ENCODE measurements around the gene FCN1. TPM values are rescaled to one million over a fixed set of nuclear protein-coding genes. Genes with fewer than 3 reads are reported as not detected.

FCN1 gene
- polyA plus RNA-seq, 4 donors = 2.7 to 5.4 (median 3.0) TPM

DNA sequence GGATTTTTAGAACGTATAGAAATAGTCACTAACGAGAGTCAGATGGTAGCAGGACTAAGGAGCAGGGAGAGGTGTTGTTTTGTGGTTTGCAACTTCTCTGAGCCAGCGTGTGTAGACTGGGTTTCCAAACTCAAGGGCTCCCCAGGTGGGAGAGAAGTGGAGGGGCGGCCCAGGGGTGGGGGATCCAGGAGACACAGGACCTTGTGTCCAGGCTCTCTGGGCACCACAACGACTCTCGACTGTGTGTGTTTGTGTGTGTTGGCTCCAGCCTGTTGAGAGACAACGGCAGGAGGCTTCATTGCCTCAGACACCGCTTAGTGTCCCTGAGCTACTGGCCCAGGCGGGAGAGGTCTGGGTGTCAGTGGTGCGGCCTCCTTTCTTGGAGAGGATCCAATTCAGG, 934 bp upstream of the FCN1 start:
- no peak for DNase-seq (ENCODE audit: low read depth in 4 of 4, low spot score in 3 of 4)

DNA sequence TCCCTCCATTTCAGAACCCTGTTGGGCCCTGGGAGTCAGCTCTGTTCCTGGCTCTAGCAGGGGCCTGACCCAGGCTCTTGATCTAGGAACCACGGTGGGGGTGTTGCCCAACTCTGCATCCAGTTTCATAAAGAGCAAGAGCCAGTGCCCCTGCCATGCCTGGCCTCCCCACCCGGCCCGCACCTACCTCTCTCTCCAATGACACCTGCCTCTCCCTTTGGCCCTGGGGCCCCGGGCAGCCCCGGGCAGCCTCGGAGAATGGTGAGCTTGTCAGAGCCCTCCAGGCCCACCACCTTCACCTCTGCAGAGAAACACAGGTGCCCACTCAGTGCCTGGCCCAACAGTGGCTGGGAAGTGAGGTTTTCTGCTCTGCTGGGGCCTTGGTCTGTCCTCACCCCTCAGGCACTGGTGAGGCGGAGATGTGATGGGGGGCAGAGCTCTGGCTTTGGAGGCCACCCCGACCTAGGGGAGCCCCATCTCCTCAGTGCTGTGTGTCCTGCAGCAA, 1.5 kb downstream of the FCN1 start:
- DNase-seq (ENCODE audit: low read depth in 4 of 4, low spot score in 3 of 4) = no peak

DNA sequence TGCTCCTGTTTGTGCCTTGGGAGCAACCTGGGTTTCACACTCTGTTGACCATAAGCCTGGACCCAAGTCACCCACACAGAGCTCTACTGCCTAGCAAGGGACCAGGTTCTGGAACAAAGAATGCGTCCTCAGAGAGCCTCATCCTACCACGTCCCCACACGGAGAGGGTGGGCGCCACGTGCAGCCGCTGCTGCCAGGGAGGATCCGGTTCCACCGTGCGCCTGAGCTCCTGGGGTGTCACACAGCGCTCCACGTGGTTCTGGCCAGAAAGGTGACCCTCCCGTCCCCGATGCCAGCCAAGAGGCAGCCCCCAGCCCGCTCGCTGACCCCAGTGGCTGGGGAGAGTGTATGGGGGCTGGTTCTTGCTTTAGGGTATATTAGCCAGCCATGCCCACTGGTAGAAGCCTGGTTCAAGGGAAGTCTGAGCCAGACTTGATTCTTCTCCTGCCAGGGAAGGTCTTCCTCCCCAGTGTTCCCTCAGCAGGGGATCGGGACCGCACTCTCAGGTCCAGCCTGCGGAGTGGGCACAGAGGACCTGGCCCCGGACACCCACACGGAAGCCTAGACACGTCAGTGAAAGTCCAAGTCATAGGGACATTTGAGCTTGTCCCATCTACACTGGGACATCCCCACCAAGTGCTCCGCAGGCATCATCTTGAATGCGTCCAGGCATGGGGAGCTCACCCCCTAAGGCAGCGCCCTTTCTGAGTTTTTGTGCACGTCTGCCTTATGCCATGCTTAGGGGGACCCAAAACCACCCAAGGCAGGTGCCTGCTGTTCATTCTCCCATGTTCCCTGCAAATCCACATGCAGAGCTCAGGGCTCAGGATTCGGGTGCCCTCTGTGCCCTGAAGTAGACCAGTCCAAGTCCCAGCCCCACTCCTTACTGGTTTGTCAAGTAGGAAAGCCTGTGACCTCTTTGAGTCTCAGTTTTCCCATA, 2.4 kb downstream of the FCN1 start:
- DNase-seq (ENCODE audit: low read depth in 4 of 4, low spot score in 3 of 4) = no peak

DNA sequence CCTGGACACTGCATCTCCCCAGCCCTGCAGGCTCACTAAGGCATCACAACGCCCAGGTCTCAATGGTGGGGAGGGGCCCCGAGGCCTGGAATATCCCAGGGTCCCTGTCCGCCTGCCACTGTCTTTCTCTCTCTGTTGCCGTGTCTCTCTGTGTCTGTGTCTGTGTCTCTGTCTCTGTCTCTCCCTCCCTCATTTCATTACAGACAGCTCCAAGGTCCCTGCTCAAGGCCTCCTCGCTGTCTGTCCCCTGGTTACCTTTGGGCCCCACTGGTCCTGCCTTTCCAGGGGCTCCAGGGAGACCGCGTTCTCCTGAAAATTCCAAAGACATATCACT, 3.2 kb downstream of the FCN1 start:
- DNase-seq (ENCODE audit: low read depth in 4 of 4, low spot score in 3 of 4) = no peak

DNA sequence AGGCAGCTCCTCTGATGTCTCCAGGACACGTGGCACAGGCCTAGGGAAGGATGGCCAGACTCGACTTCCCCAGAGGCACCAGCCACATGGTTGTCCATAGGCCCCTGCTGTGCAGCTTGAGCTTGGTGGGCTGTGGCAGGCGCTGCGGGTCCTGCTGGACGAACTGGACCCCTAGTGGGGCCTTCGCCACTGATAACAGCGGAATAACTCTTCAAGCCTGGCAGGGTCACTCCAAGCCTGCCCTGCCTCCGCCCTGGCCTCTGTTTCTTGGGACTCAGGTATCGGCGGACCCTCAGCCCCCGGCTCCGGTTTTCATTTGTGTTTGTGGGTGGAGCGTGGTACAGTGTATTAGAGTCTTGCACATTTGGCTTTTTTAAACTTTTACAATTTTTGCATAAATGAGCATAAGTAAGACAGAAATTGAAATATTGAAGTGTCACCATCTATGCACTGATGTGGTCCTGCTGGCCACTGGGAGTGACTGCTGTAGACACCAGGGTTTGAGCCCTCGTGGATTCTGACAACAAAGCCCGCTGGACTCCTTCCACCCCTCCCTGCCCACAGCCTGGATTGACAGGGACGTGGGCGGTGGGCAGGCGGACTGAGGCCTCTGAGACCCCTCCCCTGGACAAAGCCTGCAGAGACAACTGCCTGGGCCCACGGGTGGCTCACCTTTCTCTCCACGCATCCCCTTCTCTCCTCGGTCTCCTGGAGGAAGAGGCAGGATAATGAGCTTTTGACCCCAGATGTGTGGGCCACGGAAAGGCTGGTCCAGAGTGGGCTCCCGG, 3.8 kb downstream of the FCN1 start:
- DNase-seq (ENCODE audit: low read depth in 4 of 4, low spot score in 3 of 4) = no peak

DNA sequence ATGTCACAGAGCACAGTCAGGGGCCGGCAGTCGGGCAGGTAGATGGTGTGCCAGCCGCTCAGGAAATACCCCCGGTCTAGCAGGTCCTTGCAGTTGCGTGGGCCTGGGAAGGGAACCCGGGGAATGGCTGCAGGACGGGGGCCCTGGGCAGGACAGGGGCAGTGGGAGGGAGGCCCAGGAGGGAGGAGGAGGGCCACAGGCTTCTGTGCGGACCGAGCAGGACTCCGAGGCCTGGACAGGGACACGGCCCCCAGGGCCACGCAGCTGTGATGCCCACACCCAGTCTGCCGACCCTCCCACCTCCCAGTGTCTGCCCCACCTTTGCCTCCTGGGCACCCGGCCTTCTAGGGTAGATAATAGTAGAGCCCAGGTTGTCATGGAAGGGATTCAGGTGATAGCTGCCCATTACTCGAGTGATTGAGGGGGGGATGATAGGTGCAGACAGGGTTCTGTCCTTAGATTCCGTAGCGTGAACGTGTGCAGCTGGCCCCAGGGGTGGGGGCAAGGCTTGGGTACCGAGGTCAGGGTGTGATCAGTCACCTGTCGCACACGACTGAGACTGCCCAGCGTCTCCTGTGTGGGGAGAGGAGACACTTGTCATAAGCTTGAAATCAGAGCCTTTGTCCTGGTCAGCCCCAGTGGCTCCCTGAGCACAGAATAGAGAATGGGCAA, 4.5 kb downstream of the FCN1 start:
- no peak for DNase-seq (ENCODE audit: low read depth in 4 of 4, low spot score in 3 of 4)

DNA sequence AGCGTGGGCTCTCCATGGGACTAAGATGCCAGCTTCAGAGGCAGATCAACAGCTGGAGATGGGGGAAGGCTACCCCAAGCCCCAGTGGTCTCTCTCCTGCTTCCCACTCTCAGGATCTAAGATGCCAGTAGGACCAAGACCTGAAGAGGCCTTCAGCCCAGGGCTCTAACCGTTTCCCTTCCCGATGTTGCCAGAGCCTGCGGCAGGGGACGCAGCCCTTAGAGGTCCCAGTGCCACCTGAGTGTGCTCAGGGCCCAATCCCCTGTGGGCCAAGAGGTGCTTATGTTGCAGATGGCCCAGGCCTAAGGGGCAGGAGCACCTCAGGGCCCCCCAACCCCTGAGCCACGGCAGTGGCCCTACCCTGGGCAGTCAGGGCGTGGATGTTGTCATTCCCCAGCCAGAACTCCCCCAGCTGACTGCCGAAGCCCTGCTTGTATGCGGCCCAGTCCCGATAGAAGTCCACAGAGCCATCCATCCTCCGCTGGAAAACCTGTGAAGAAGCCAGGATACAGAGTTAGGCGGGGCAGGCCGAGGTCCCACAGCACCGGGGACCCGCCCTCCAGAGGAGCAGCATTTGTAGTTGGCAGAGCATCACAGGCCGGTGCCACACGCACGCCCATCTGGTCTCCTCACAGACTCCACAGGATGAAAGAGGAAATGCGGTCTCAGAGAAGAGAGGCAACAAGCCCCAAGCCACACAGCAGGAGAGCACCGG, 5.4 kb downstream of the FCN1 start:
- DNase-seq (ENCODE audit: low read depth in 4 of 4, low spot score in 3 of 4) = no peak

DNA sequence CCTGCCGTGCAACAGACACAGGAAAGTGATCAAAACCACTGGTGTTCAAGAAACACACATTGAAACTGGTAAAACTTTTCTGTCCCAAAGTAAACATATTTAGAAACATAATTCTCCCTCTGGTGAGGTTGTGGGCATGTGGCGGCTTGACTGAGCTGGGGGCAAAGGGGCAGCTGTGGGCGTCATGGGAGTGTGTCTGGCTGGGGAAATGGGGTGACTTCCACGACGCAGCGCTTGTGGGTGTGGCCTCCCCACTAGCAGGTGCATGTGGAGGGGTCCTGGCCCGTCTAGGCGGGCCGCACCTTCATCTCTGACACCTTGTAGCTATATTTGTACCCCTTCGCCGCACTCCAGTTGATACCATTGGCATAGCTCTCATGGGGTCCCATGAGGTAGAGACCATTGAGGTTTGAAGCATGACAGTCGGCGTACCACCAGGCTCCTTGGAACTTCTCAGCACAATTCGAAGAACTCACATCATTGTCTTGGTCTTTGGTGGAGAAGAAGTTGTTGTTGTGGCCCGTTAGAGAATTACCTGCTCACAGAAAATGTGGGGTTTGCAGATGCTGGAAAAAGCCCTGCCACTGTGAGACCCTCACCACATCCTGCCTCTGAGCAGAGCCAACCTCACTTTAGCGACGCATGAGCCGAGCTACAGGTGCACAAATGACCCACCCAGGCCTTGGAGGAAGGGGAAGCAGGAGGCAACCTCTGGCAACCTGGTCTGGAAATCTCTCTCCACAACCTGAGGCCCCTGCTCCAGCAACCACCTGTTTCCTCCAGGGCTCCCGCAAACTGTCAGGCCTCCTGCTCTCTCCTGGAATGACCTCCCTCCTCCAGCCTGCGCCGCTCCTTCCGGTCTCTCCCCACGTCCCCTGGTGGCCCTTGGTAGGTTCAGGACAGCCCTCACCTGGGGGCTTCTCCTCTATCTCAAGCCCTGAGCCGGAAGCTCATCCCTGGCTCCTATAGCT, 7.9 kb downstream of the FCN1 start:
- no peak for DNase-seq (ENCODE audit: low read depth in 4 of 4, low spot score in 3 of 4)

DNA sequence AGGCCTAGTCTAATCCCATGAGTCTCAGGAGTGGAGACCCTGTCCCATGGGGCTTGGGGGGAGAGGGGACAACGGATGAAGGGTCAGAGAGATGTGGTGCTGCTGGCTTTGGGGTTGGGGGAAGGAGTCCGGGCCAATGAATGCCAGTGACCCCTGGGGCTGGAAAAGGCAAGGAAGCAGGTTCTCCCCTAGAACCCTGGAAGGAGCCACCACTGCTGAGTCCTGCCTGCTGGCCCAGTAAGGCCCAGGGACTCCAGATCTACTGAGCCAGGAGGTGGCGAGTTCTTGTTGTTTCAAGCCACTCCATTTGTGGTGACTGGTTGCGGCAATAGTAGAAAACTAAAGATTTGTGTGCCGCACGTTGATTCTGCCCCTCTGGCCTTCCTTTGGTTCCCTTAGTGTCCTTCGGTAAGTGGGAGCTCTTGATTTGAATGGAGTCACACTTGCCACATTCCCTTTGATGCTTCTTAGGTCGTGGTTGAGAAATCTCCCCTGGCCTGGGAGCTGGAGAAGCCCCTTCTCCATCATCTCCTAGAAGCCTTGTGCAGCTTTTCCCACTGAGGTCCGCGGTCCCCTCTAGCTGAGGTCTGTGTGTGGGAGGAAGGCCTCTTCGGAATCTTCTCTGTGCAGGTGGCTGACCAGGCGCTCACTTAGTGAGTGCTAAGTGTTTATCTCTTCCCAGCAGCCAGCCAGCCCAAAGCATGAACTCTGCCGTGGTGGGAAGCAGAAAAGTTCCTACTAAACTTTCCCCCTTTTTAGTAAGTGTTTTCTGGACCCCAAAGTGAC, 9.0 kb downstream of the FCN1 start:
- no peak for DNase-seq (ENCODE audit: low read depth in 4 of 4, low spot score in 3 of 4)

DNA sequence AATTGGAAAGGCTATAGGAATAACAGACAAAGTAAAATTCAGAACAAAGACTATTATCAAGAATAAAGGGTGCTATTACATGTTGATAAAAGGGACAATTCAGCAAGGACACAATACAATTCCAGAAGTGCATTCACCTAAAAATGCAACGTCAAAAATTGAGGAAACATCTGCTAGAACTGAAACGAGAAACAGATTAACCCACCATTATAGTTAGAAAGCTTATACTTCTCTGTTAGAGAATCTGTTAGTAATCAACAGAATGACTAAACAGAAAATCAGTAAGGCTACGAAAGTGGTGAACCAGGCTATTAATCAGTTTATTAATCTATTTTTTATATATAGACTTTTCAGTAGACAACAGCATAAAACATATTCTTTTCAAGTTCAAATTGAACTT, 14.8 kb downstream of the FCN1 start:
- DNase-seq (ENCODE audit: low read depth in 4 of 4, low spot score in 3 of 4) = no peak

DNA sequence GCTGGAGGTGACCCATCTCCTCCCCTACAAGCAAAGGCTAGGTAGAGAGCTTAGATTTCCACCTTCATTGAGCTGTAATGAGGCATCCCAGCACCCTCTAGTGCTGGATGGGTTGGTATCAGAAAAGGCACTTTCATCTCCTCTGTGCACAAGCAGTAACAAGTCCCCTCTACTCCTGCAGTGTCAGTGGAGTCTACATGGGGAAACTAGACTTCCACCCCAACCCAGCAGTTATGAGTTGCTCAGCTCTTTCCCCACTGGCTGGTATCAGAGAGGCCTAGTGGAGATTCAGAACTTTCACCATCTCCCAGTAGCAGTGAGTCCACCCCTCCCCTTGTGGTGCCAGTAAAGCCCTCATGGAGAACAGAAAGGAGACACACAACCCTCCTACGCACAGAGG, 17.9 kb downstream of the FCN1 start:
- no peak for DNase-seq (ENCODE audit: low read depth in 4 of 4, low spot score in 3 of 4)

DNA sequence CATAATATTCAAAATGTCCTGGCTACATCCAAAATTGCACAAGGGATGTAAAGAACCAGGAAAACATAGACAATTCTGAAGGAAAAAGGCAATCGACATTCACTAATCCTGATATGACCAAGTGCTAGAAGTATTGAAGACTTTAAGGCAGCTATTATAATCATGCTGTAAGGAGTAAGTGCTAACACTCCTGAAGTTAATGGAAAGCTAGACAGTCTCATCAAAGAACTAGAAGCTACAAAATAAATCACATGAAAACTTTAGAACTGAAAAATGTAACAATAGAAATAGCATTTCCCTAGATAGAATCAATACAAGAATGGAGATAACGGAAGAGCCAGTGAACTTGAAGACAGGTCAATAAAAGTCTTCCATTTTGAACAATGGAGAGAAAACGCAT, 18.5 kb downstream of the FCN1 start:
- DNase-seq (ENCODE audit: low read depth in 4 of 4, low spot score in 3 of 4) = no peak

DNA sequence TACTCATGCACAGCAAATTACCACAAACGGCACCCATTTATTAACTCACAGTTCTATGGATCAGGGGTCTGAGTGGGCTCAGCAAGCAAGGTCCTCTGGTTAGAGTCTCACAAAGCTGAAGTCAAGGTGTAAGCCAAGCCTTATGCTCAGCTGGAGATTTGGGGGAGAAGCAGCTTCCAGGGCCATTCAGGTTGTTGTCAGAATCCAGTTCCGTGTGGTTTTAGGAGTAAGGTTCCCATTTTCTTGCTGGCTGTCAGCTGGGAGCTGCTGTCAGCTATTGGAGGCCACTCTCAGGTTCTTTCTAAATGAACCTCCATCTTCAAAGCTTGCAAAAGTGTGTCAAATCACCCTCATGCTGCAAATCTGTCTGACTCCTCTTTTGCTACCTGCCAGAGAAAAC, 19.4 kb downstream of the FCN1 start:
- no peak for DNase-seq (ENCODE audit: low read depth in 4 of 4, low spot score in 3 of 4)

DNA sequence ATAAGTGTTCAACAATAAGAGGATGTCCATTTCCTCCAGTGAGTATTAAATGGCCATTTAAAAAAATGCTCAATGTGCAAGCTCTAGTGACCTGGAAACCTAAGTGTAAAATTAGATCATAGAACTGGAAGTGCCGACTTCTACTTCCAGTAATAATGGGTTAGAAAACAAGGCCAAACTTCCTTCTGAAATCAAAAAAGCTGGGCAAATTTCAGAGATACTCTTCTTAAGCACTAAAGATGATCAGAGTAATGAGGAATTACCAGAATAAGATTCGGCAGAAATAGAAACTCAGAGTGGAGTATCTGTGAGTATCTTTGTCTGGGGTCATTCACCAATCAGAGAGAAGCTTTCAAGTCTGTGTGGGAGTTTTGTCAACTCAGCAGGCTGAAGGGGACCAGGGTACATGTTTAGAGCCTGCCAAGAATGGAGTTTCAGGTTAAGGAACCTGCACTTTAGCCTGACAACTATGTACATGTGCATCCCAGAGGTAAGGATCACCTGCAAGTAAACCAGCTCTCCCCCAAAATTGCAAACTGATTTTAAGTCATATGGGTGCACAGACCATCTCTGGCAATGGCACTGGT, 20.0 kb downstream of the FCN1 start:
- no peak for DNase-seq (ENCODE audit: low read depth in 4 of 4, low spot score in 3 of 4)

DNA sequence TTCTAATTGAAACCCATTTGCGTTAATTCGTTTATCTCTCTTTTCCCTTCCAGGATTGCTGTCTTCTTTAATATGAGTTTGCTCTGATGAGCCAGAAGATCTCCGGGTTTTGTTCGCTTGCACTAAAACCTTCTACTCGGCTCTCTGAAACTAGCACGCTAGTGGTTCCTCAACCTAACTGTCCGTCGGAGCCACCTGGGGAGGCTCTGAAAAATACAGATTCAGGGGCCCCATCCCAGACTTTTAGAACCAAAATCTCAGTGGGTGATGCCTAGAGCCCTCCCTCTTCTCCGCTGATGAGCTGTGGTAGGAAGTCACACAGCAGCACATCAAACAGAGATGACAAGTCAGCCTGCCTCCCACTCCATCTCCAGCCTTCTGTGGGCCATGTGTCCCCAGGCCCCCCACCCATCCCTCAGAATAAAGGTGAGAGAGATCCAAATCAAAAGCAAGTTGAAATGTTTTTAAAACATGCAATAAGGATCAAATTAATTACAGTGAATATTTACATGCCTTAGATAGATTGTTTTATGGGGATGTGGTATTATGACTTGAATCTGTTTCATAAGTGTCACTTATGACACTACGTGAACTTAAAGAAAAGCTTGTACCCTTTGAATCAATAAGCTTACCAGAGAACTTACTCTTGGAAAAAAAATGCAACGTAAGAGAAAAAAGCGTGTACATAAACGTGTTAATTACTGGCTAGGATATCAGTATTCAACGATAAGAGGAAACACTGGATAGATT, 20.7 kb downstream of the FCN1 start:
- DNase-seq (ENCODE audit: low read depth in 4 of 4, low spot score in 3 of 4) = no peak

DNA sequence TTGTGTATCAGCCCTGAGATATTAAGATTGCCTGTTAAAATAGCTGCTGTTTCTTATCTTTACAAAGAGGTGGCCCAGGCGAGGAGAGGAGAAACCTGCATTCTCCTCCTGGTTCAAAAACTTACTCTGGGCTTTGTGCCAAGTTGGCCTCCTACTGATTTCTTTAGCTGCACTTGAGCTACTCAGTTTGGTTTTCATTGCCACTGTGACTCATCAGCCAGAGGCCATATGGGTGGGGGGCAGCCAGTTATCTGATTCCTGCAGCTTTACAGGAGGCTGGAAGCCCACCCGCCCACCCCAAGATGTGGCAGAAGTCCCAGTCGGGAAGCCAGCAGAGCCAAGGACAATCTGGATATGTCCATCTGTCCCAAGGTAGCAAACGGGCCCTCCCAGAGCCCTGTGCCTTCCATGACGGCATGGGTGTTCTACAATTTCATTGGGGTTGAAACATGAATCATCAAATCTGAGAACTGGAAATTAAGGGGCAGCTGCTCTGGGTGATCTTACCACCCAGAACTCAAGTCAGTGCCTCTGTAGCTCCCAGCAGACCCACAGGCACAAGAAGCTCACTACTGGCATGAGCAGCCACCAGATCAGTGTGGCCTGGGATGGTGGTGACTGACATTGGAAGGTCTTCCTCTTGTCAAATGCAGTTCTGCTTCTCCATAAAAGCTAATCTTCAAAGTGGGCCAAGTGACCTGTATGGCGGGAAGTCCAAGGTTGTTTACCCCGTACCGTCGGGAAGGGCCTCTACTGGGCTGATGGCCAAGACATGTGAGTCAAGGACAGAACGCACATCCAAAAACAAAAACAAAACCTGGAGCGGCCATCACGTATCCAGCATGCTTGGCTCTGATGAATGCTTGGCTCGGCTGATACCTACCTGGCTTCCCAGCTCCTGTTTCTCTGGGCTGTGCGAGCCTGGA, 21.5 kb downstream of the FCN1 start:
- no peak for DNase-seq (ENCODE audit: low read depth in 4 of 4, low spot score in 3 of 4)

DNA sequence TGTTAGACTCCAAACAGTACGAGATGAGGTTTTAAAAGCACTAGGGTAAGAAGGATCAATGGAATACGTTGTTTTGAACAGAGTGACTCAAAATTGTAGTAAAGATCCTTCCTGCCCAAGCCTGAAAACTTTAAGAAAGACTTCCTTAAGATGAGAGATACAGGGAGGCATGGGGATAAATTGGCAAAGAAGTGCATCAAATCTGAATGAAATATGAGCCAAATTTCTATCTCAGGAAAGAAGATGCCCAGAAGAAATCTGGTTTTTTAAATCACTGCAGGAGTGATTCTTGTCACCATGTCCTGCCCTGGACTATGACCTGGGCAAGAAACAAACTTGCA, 22.2 kb downstream of the FCN1 start:
- DNase-seq (ENCODE audit: low read depth in 4 of 4, low spot score in 3 of 4) = no peak

Measured in left renal pelvis (tissue), 4 donors.